PFSK-1 (cell line): Measurements from ENCODE around the gene TMEM169.

Experiments used
- FOXP2 ChIP-seq: optimal IDR thresholded peaks from 2 replicates; pipeline ENCODE3; 2011; ENCODE audit warnings: borderline replicate concordance, control low read depth, inconsistent platforms; ENCODE audit not compliant: insufficient read depth; ENCODE audit errors: extremely low read length, extremely low read depth
- POLR2AphosphoS5 ChIP-seq: IDR thresholded peaks from 2 replicates; pipeline ENCODE4 v1.6.1; 2012; ENCODE audit warnings: low read depth, mild to moderate bottlenecking, control low read depth, low read length, moderate library complexity
- SIN3A ChIP-seq: IDR thresholded peaks from 2 replicates; pipeline ENCODE4 v1.6.1; 2012; ENCODE audit warnings: mild to moderate bottlenecking, low read length, moderate library complexity, borderline replicate concordance; ENCODE audit not compliant: insufficient read depth
- TAF1 ChIP-seq: IDR thresholded peaks from 2 replicates; pipeline ENCODE4 v1.6.1; 2012; ENCODE audit warnings: low read length, control low read depth, borderline replicate concordance; ENCODE audit not compliant: insufficient read depth
- TF ChIP-seq, protein P1 (sequence below), 2 experiments: IDR thresholded peaks; 2 replicates each; pipeline versions ENCODE4 v1.6.1 to v1.8.0; 2011 to 2012; ENCODE audit warnings: low read depth in 2 of 2, low read length in 2 of 2, control low read depth in 1 of 2, inconsistent platforms in 1 of 2, mild to moderate bottlenecking in 1 of 2, moderate library complexity in 1 of 2; ENCODE audit not compliant: insufficient read depth in 1 of 2

DNA sequence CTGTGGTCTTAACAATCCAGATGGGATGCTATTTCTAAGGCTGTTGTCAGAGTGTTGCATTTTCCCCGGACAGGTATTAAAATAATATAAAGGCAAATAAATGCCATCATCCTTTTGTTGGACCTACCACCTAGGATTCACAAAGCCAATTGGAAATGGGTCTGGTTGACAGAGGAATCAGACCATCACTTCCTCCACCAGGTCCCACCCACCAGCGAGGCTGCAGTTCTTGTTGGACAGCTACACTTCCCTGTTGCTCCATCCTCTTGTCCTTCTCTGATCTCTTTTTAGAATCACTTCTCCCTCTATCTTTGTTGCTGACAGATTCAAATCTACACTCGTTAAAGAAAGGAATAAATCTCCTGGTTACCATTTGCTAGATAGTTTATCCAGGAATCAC lies 1.1 kb downstream of the TMEM169 start:
- TF ChIP-seq POLR2AphosphoS5: no peak
- TF ChIP-seq, protein P1, sequence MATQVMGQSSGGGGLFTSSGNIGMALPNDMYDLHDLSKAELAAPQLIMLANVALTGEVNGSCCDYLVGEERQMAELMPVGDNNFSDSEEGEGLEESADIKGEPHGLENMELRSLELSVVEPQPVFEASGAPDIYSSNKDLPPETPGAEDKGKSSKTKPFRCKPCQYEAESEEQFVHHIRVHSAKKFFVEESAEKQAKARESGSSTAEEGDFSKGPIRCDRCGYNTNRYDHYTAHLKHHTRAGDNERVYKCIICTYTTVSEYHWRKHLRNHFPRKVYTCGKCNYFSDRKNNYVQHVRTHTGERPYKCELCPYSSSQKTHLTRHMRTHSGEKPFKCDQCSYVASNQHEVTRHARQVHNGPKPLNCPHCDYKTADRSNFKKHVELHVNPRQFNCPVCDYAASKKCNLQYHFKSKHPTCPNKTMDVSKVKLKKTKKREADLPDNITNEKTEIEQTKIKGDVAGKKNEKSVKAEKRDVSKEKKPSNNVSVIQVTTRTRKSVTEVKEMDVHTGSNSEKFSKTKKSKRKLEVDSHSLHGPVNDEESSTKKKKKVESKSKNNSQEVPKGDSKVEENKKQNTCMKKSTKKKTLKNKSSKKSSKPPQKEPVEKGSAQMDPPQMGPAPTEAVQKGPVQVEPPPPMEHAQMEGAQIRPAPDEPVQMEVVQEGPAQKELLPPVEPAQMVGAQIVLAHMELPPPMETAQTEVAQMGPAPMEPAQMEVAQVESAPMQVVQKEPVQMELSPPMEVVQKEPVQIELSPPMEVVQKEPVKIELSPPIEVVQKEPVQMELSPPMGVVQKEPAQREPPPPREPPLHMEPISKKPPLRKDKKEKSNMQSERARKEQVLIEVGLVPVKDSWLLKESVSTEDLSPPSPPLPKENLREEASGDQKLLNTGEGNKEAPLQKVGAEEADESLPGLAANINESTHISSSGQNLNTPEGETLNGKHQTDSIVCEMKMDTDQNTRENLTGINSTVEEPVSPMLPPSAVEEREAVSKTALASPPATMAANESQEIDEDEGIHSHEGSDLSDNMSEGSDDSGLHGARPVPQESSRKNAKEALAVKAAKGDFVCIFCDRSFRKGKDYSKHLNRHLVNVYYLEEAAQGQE (IDR thresholded peaks at IDR 0.05; ENCODE audit: insufficient read depth in 1 of 2, low read depth in 2 of 2, low read length in 2 of 2): peak in 1 of 2 experiments; percentile 77; a peak in 2 of 4 replicates
- no peak for TF ChIP-seq TAF1
- TF ChIP-seq SIN3A: no peak
- TF ChIP-seq FOXP2: no peak
